Umbilical cord (tissue), 2 donors: ENCODE data around the gene PITPNB. TPM values are rescaled to one million over a fixed set of nuclear protein-coding genes. Genes with fewer than 3 reads are reported as not detected.

Source experiments
- DNase-seq: peaks from one replicate; pipeline ENCODE4 v3.0.0-alpha.2; 2015; ENCODE audit warnings: low spot score
- total RNA-seq: library from RNA; depleted of rRNA; stranded (reverse); fragments of >200 nt; gene quantifications from one replicate; pipeline ENCODE4 v1.2.3, GENCODE V29; 2014; ENCODE audit warnings: low replicate concordance; ENCODE audit not compliant: insufficient read depth

Gene PITPNB
- total RNA-seq, 1 donor from 2014 or later: 95.8 TPM

GRCh38 chr22:27803841-27804415 is 115.1 kb downstream of the PITPNB start:
- no peak for DNase-seq

GRCh38 chr22:27802346-27803073 is 116.5 kb downstream of the PITPNB start:
- no peak for DNase-seq

Other genes starting within 250 kb of the PITPNB start
- 9.9 TPM for gene MN1, start 117.5 kb downstream of the PITPNB start, total RNA-seq